ENCODE data around the gene PTGR3.

GRCh38 chr18:75204732-75205513, 4.0 kb downstream of the PTGR3 start:
- TF ChIP-seq CTCF (IDR thresholded peaks at IDR 0.05): no peak
- no peak for TF ChIP-seq POLR2A (IDR thresholded peaks at IDR 0.05)

Measured in uterus (tissue), 2 donors.